ENCODE data around the gene PPP1R37.

DNA sequence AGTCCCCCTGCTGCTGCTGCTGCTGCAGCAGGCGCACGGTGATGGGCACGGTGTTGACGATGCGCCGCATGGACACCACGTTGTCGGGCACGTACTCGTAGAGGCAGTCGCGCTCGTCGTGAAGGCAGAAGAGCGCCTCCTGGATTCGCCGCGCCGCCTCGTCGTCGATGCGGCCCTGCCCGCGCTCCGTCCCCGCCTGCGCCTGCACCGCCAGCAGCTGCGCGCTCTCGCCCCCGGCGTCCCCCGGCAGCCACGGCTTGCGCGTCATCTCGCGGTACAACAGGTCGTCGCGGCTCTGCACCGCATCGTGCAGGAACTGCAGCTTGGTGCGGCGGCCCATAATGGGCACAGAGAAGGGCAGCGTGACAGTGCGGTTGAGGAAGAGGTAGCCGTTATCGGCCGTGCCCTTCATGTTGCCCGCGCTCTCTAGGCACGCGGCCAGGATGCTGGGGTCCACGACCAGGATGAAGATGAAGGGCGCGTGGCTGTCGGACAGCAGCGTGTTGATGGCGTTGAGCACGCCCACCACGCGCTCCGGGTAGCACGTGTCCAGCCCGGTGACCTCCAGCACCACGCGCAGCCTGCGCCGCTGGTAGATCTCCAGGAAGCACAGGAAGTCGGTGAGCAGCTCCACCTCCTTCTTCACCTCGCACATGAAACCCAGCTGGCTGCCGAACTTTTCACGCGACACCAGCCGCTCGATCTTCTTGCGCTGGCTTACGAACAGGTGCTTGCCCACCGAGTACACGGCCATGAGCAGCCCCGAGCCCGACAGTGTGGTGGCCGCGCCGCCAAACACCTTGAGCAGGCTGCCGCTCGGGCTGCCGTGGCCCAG lies 59.7 kb downstream of the PPP1R37 start:
- TF ChIP-seq POLR2A (IDR thresholded peaks at IDR 0.05; ENCODE audit: low read depth, low read length) (no peak), POU2F2 (IDR thresholded peaks at IDR 0.05; ENCODE audit: low read depth, low read length) (no peak), TAF1 (IDR thresholded peaks at IDR 0.05; ENCODE audit: low read depth, low read length) (no peak), POLR2AphosphoS5 (IDR thresholded peaks at IDR 0.05; ENCODE audit: low read depth, low read length) (no peak), PAX5 (IDR thresholded peaks at IDR 0.05; ENCODE audit: insufficient read depth, low read length, severe bottlenecking) (no peak)
